GM12878 (cell line): ENCODE data around the gene CCDC102B.

Experiments
- CEBPB ChIP-seq, 2 experiments: fragments of 150-350 bp in 1 of 2; IDR thresholded peaks; 2 replicates each; pipeline ENCODE4 v1.6.1; 2012 to 2014; ENCODE audit warnings: low read depth in 2 of 2, low read length in 2 of 2, borderline replicate concordance in 1 of 2, inconsistent platforms in 1 of 2
- CTCF ChIP-seq, 3 experiments: IDR thresholded peaks in 2 of 3; conservative IDR thresholded peaks in 1 of 3; 2 replicates each; pipeline ENCODE4 v1.5.1; 2011; ENCODE audit warnings: low read depth in 3 of 3, low read length in 3 of 3, mild to moderate bottlenecking in 3 of 3, control low read depth in 2 of 3, moderate library complexity in 2 of 3, inconsistent platforms in 1 of 3, mixed read lengths in 1 of 3; ENCODE audit not compliant: control insufficient read depth in 2 of 3, insufficient read depth in 1 of 3; ENCODE audit errors: extremely low read depth in 1 of 3
- HCFC1 ChIP-seq: fragments of 150-350 bp; IDR thresholded peaks from 2 replicates; pipeline ENCODE4 v1.6.1; 2014; ENCODE audit warnings: low read length
- PAX5 ChIP-seq: IDR thresholded peaks from 2 replicates; pipeline ENCODE4 v1.6.1; 2011; ENCODE audit warnings: low read depth, low read length, borderline replicate concordance
- POLR2AphosphoS5 ChIP-seq: IDR thresholded peaks from 2 replicates; pipeline ENCODE4 v1.6.1; 2011; ENCODE audit warnings: mild to moderate bottlenecking, low read length, inconsistent platforms
- RAD21 ChIP-seq: IDR thresholded peaks from 2 replicates; pipeline ENCODE4 v1.6.1; 2011; ENCODE audit warnings: mild to moderate bottlenecking, low read depth, low read length, moderate library complexity; ENCODE audit not compliant: insufficient read depth
- SMC3 ChIP-seq: IDR thresholded peaks from 2 replicates; pipeline ENCODE4 v1.6.1; 2011; ENCODE audit warnings: low read length, improper control_type of control experiment, borderline replicate concordance
- YY1 ChIP-seq: IDR thresholded peaks from 2 replicates; pipeline ENCODE4 v1.6.1; 2011; ENCODE audit warnings: low read depth, mild to moderate bottlenecking, low read length
- ZBTB33 ChIP-seq: fragments of 450-650 bp; IDR thresholded peaks from 2 replicates; pipeline ENCODE4 v1.6.1; 2017; ENCODE audit warnings: mild to moderate bottlenecking
- ZNF274 ChIP-seq: IDR thresholded peaks from one replicate; pipeline ENCODE4 v1.8.0; 2011; ENCODE audit not compliant: insufficient read length, insufficient read depth

DNA sequence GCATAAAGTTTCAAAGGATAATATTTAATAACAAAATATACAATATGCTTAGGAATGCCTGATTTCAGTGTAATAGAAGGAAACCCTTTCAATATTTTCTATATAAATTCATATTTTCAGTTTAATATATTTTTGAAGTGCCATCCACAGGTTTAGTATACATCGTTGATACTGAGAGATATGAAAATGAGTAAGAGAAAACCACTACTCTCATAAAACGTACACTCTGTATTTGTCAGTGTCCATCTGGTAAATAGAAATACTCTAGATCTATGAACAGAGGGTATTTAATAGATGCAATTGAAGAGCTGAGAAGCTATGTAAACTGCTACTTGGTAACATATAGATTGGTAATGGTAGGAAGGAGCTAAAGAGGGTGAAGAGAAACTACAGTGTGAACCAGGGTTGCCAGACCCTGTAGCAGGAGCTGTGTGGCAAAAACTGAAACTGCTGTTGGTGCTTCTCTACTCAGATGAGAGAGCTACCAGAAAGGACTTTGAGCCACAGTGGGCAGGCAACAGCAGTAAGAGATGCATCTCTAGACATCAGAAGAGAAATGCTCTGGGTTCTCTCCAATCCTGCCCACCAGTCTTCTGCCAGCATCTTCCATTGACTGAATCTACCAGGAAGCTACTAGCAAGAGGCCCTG lies 187.4 kb downstream of the CCDC102B start:
- TF ChIP-seq YY1 (no peak), ZNF274 (no peak), CEBPB (IDR thresholded peaks at IDR 0.05; ENCODE audit: borderline replicate concordance in 1 of 2, low read depth in 2 of 2, low read length in 2 of 2) (no peak), SMC3 (no peak), HCFC1 (no peak), POLR2AphosphoS5 (no peak), RAD21 (no peak), ZBTB33 (no peak), CTCF (IDR thresholded peaks at IDR 0.05 in 2 of 3, conservative IDR thresholded peaks at IDR 0.05 in 1 of 3; ENCODE audit: control insufficient read depth in 2 of 3, extremely low read depth in 1 of 3, insufficient read depth in 1 of 3, low read depth in 3 of 3, low read length in 3 of 3) (no peak), PAX5 (no peak)
